Activated T-helper 2 cell treated with anti-CD3 and anti-CD28 coated beads, Interferon-gamma antibody, Interleukin-2, Interleukin-4, amounts not matched to agents 10 μg/mL and 5 μg/mL and 100 μg/mL, durations not matched to agents 14 hours and 24 hours and 36 hours (primary cell): ENCODE measurements around the gene LDLRAD3. TPM values are rescaled to one million over a fixed set of nuclear protein-coding genes. Genes with fewer than 3 reads are reported as not detected.
"Not testable (repeated sequence)": the region's sequence is repeated elsewhere in the genome, so short reads cannot be mapped to it uniquely, and the experiment has no call there.

Experiments
- DNase-seq: peaks from one replicate; pipeline ENCODE4 v3.0.0; 2021; ENCODE audit warnings: low spot score
- H3K27ac Mint-ChIP-seq: one replicate; pipeline ENCODE4 v1.8.0; 2021; ENCODE audit warnings: mixed read lengths
- H3K27me3 Mint-ChIP-seq: one replicate; pipeline ENCODE4 v1.8.0; 2021; ENCODE audit warnings: low read depth, mixed read lengths
- H3K36me3 Mint-ChIP-seq: one replicate; pipeline ENCODE4 v1.8.0; 2021; ENCODE audit warnings: low read depth, mixed read lengths
- H3K4me1 Mint-ChIP-seq: one replicate; pipeline ENCODE4 v1.8.0; 2021; ENCODE audit warnings: low read depth, mixed read lengths
- H3K4me3 Mint-ChIP-seq: one replicate; pipeline ENCODE4 v1.8.0; 2021; ENCODE audit warnings: low read depth, mild to moderate bottlenecking, moderate library complexity, mixed read lengths
- H3K9me3 Mint-ChIP-seq: one replicate; pipeline ENCODE4 v1.8.0; 2021; ENCODE audit warnings: mixed read lengths
- intact Hi-C: fragments of 100-400 bp; cut with micrococcal nuclease; formaldehyde crosslinking; loops from one replicate; pipeline ENCODE4 v1.15.1; 2023
- total RNA-seq: library from RNA; stranded (reverse); gene quantifications from 2 replicates; pipeline ENCODE4 v1.2.3, GENCODE V29; 2022

LDLRAD3 gene
- total RNA-seq, 1 donor from 2014 or later = 1.4 TPM

- H3K27ac Mint-ChIP-seq = no peak overlapping the region
- intact Hi-C loops = no loop called here
- H3K4me3 Mint-ChIP-seq = no peak overlapping the region
- H3K4me1 Mint-ChIP-seq = no peaks in the 10 kb centered on the region
- no peaks in the 10 kb centered on the region for H3K9me3 Mint-ChIP-seq
- H3K36me3 Mint-ChIP-seq = no peaks in the 10 kb centered on the region
- no peak for DNase-seq
- peaks cover 5% of the 10 kb centered on the region for H3K27me3 Mint-ChIP-seq
Measured at GRCh38 chr11:36038541-36038940, 94.7 kb downstream of the LDLRAD3 start.

DNA sequence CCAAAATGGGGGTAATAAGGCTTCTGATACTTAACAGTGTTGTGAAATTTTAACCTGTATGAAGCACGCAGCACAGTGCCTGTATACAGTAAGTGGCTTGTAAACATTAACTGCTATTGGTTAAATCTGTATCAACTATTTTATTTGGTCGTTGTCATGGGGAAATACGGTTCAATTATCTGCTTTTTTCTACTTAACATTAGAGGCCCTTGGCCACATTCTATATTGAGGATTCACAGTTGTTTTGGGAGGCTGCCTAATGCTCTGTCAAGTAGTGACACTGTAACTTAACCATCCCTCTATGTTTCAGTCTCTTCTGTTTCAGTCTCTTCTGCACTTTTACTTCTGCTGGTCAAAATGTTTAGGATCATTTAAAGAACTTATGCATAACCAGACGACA, 95.6 kb downstream of the LDLRAD3 start:
- Mint-ChIP-seq H3K9me3 (no peaks in the 10 kb centered on the region), H3K36me3 (no peaks in the 10 kb centered on the region), H3K4me1 (no peaks in the 10 kb centered on the region), H3K4me3 (no peak overlapping the region), H3K27ac (no peak overlapping the region), H3K27me3 (peaks cover 5% of the 10 kb centered on the region)
- intact Hi-C loops = no loop called here
- no peak for DNase-seq

GRCh38 chr11:36041988-36042611, 98.2 kb downstream of the LDLRAD3 start:
- Mint-ChIP-seq H3K4me3 (no peak overlapping the region), H3K27ac (no peak overlapping the region), H3K4me1 (peaks cover 7% of the 10 kb centered on the region), H3K36me3 (no peaks in the 10 kb centered on the region), H3K27me3 (peaks cover 5% of the 10 kb centered on the region), H3K9me3 (no peaks in the 10 kb centered on the region)
- intact Hi-C loops = loop anchor here (5.0 to 10.0 kb wide), 3 partner anchors 110 to 427 kb away; partner anchors contain the start of gene FJX1
- DNase-seq = no peak

- Mint-ChIP-seq H3K27me3 (peaks cover 6% of the 10 kb centered on the region), H3K36me3 (no peaks in the 10 kb centered on the region), H3K4me3 (no peak overlapping the region), H3K27ac (no peak overlapping the region), H3K4me1 (peaks cover 7% of the 10 kb centered on the region), H3K9me3 (no peaks in the 10 kb centered on the region)
- intact Hi-C loops = loop anchor here (5.0 to 10.0 kb wide), 3 partner anchors 108 to 430 kb away; partner anchors contain the start of gene FJX1
- no peak for DNase-seq
Measured at GRCh38 chr11:36044636-36045035, 100.8 kb downstream of the LDLRAD3 start.

DNA sequence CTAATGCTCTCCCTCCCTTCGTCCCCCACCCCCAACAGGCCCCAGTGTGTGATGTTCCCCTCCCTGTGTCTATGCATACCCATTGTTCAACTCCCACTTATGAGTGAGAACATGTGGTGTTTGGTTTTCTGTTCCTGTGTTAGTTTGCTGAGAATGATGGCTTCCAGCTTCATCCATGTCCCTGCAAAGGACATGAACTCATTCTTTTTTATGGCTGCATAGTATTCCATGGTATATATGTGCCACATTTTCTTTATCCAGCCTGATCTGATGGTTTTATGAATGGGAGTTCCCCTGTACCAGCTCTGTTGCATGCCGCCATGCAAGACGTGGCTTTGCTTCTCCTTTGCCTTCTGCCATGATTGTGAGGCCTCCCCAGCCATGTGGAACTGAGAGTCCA, 102.1 kb downstream of the LDLRAD3 start:
- H3K4me3 Mint-ChIP-seq, H3K27me3 Mint-ChIP-seq, H3K36me3 Mint-ChIP-seq, H3K4me1 Mint-ChIP-seq, DNase-seq, H3K27ac Mint-ChIP-seq, H3K9me3 Mint-ChIP-seq: not testable (repeated sequence)
- intact Hi-C loops = loop anchor here (10.0 kb wide), 1 partner anchor 431 kb away; the partner anchor contains the start of gene FJX1

- Mint-ChIP-seq H3K9me3 (no peaks in the 10 kb centered on the region), H3K36me3 (no peaks in the 10 kb centered on the region), H3K27me3 (peaks cover 3% of the 10 kb centered on the region), H3K27ac (no peak overlapping the region), H3K4me3 (no peak overlapping the region), H3K4me1 (peaks cover 9% of the 10 kb centered on the region)
- DNase-seq = no peak
- intact Hi-C loops = loop anchor here (10.0 kb wide), 1 partner anchor 432 kb away; the partner anchor contains the start of gene FJX1
Measured at GRCh38 chr11:36046932-36047331, 103.1 kb downstream of the LDLRAD3 start.

GRCh38 chr11:36047344-36047743, 103.5 kb downstream of the LDLRAD3 start:
- intact Hi-C loops = loop anchor here (10.0 kb wide), 1 partner anchor 433 kb away; the partner anchor contains the start of gene FJX1
- no peak overlapping the region for H3K4me3 Mint-ChIP-seq
- H3K27ac Mint-ChIP-seq = no peak overlapping the region
- H3K36me3 Mint-ChIP-seq = no peaks in the 10 kb centered on the region
- peaks cover 9% of the 10 kb centered on the region for H3K4me1 Mint-ChIP-seq
- no peaks in the 10 kb centered on the region for H3K9me3 Mint-ChIP-seq
- no peak for DNase-seq
- peaks cover 3% of the 10 kb centered on the region for H3K27me3 Mint-ChIP-seq

DNA sequence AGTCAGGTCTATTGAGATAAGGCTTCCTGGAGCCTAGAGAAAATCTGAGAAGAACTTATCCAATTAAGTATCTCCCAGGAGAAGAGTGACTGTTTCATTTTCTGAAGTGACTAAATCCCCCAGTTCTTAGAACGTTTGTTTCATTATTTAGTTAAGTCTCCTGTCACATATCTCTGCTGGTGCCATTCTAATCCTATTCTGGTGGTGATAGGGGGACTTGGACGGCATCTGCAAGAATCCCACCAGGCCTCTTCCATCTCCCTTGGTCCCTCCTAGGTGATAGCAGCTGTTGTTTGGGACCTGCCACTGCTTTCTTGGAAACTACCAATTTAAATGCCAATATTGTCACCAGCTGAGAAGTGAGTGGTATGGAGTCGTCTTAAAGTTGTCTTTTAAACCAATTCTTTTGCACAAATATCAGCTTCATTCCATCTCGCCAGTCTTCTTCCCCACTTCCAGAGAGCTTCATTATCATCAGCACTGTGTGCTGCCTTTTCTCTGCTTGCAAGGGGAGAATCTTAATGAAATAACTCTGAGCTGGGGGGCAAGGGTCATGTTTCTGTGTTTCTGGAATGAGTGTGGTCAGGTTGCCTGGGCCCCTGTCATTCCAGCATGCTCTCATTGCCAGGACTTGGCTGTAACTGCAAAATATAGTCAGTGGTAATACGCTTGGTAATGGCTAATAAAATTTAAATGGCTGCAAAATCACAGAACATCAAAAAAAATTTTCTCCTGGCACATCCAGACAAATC, 104.8 kb downstream of the LDLRAD3 start:
- intact Hi-C loops = loop anchor here (10.0 kb wide), 1 partner anchor 434 kb away; the partner anchor contains the start of gene FJX1
- Mint-ChIP-seq H3K27ac (no peak overlapping the region), H3K9me3 (no peaks in the 10 kb centered on the region), H3K4me3 (no peak overlapping the region), H3K4me1 (peaks cover 9% of the 10 kb centered on the region), H3K27me3 (peaks cover 3% of the 10 kb centered on the region), H3K36me3 (no peaks in the 10 kb centered on the region)
- no peak for DNase-seq

DNA sequence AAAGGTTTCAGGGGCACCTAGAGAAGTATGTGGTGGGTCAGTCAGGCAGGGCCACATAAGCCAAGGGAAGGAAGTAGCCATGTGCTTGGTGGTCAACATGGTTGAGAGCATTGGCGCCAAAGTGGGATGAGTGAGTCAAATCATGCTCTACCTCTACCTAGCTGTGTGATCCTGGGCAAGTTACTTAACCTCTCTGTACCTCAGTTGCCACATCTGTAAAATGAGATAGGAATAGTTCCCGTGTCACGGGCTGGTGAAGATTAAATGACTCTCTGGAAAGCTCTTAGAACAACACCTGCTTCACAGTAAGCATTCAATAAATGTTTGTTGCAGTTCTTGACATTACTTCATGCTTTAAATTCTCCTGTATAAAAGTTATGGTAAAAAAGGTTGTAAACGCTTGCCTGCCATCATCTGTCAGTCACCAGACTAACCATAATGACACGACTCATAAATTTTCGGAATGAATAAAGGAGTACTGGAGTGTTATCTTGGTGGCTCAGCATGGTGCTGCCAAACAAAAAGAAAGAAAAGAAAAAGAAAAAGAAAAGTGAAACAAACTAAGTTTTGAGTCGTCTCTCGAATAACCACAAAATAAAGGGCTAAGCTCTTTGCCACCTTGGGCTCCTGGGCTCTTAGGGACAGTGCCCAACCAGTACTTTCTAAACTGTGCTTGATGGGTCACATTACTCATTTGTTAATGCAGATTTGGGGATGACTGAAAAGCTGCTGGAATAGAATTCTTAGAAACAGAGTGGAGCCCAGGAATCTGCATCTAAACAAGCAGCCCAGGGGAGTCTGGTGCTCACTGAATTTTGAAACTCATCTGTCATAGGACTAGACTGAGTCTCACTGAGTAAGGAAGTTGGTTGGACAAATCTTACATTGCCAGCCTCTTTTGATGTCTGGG, 107.6 kb downstream of the LDLRAD3 start:
- H3K4me1 Mint-ChIP-seq = peaks cover 4% of the 10 kb centered on the region
- no peak for DNase-seq
- intact Hi-C loops = no loop called here
- H3K36me3 Mint-ChIP-seq = no peaks in the 10 kb centered on the region
- no peak overlapping the region for H3K4me3 Mint-ChIP-seq
- peaks cover 3% of the 10 kb centered on the region for H3K27me3 Mint-ChIP-seq
- H3K27ac Mint-ChIP-seq = no peak overlapping the region
- peaks cover 6% of the 10 kb centered on the region for H3K9me3 Mint-ChIP-seq

- no peaks in the 10 kb centered on the region for H3K36me3 Mint-ChIP-seq
- intact Hi-C loops = no loop called here
- peaks cover 4% of the 10 kb centered on the region for H3K4me1 Mint-ChIP-seq
- no peak for DNase-seq
- H3K9me3 Mint-ChIP-seq = peaks cover 6% of the 10 kb centered on the region
- H3K27me3 Mint-ChIP-seq = peaks cover 3% of the 10 kb centered on the region
- H3K4me3 Mint-ChIP-seq = no peak overlapping the region
- no peak overlapping the region for H3K27ac Mint-ChIP-seq
Measured at GRCh38 chr11:36053281-36053680, 109.4 kb downstream of the LDLRAD3 start.

DNA sequence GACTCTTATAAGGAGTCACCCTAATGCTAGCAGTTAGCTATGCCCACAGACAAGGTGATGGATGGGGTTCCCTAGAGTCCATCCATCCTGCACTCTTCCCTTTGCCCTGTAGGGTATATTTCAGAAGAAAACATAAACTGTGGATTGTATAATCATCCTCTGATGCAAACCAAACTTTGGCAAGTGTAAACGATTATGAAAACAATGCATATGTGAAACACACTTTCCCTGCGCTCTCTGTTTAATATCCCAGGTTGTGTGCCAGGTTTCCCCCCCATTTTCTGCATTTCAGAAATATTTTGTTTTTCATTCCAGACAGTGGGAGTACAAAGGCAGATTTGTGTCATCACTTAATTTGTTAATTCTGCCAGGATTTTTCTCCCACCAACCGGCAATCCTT, 110.0 kb downstream of the LDLRAD3 start:
- Mint-ChIP-seq H3K27ac (no peak overlapping the region), H3K4me3 (no peak overlapping the region), H3K4me1 (peaks cover 4% of the 10 kb centered on the region), H3K36me3 (no peaks in the 10 kb centered on the region), H3K9me3 (peaks cover 6% of the 10 kb centered on the region), H3K27me3 (peaks cover 2% of the 10 kb centered on the region)
- intact Hi-C loops = no loop called here
- no peak for DNase-seq

DNA sequence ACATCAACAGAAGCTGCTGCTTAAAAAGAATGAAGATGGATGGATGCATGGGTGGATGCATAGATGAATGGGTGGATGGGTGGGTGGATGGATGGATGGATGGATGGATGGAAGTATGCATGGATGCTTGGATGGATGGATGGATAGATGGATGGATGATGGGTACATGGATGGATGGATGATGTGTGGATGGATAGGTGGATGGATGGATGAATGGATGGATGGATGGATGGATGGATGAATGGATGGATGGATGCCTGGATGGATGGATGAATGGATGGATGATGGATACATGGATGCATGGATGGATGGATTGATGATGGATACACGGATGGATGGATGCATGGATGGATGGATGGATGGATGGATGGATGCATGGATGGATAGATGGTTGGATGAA, 110.8 kb downstream of the LDLRAD3 start:
- Mint-ChIP-seq H3K27me3 (peaks cover 1% of the 10 kb centered on the region), H3K27ac (no peak overlapping the region), H3K4me3 (no peak overlapping the region), H3K36me3 (no peaks in the 10 kb centered on the region), H3K4me1 (peaks cover 4% of the 10 kb centered on the region), H3K9me3 (peaks cover 8% of the 10 kb centered on the region)
- intact Hi-C loops = no loop called here
- no peak for DNase-seq
